RPMI7951 (cell line): Measurements from ENCODE around the gene NR5A2. TPM values are rescaled to one million over a fixed set of nuclear protein-coding genes. Genes with fewer than 3 reads are reported as not detected.

ENCODE experiments used
- DNase-seq: peaks from one replicate; pipeline ENCODE4 v3.0.0-alpha.2; 2012; ENCODE audit warnings: low read depth
- total RNA-seq: library from RNA; depleted of rRNA; stranded (reverse); fragments of >200 nt; shearing (Covaris generic); gene quantifications from 2 replicates; pipeline ENCODE4 v1.2.3, GENCODE V29; 2014

NR5A2 gene
- total RNA-seq, 1 experiment from 2014 or later: 0.12 TPM

DNA sequence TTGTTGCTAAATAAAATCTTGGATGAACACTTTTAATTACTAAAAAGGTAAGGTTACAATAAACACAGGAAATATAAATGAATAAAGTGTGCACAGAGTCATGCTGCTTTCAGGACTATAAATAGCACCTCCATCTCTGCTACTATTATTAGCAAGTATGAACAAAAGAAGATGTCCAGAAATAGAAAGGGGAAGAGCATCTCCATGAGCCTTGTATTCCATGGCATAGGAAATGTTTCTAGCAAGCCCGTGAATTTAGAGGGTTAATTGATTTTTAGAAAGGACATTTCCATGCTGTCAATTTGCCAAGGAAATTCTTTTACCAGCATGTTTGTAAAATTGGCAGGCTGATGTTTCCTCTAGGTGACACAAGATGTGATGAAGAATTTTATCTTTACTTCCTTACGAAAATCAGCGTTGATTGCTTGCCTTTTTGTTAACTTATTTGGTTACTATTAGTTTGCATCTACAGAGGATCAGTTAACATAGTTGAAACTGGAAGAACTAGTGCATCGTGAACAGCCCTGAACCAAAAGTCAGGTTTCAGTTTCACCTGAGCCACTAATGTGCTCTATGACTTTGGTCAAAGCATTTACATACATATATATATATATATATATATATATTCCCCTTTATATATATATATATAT is 45.3 kb downstream of the NR5A2 start:
- no peak for DNase-seq

DNA sequence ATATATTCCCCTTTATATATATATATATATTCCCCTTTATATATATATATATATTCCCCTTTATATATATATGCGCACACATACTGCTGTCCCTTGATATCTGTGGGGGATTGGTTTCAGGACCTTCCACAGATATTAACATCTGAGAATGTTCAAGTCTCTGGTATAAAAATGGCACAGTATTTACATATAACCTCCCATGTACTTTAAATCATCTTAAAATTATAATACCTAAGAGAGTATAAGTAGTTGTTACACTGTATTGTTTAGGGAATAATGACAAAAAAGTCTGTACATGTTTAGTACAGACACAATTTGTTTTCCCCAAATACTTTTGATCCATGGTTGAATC is 45.8 kb downstream of the NR5A2 start:
- DNase-seq: no peak

DNA sequence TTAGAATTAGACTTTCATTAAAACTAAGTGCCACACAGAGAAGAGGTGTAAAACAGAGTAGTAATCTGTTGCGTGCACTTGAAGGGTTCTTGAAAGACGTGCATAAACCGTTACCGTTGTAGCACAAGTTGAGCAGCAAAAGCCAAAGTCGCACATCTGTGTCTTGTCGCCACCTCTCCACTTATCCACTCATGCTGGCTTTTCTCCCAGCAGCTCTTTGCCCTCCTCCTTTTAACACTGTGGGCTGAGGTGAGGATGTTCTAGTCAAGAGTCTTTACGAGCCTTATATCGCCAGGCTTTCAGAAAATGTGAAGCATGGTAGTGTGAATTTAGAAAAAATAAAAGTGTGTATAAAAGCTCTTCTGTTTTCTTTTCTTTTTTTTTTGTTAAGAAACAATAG is 48.0 kb downstream of the NR5A2 start:
- no peak for DNase-seq

- DNase-seq: peak; percentile 85
These were observed 48.5 kb downstream of the NR5A2 start for GRCh38 chr1:200075938-200076546.

DNA sequence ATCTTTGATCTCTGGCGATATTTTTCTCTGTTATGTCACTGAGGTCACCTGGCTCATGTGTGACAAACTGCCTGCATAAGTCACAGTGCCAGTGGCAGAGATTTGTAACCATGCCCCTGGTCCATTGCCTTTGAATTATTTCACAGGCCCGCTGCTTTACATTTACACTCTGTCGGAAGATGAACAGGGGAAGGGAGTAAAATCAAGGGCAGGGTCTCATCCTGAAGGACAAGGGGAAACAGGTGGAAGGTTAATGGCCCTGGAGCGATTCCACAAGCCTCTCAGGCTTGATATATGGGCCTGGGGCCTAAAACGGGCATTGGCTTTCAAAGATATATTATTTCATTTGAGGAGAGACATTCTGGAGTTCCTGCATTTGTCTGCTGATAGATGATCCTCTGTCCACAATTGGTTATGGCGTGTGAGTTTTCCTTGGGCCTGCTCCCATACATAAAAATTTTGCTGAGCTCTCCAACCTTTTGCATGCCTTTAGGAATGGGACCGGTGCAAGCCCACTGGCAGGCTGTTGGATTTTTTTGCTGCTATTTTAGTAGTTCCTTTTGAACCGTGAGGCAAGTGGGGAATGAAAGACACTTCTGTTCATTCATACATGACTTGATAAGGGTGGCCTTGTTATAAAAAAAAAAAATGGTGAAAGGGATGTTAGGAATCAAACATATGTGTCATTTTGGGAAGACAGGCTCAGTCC is 51.9 kb downstream of the NR5A2 start:
- DNase-seq: peak; percentile 50

GRCh38 chr1:200081151-200081968 is 53.9 kb downstream of the NR5A2 start:
- DNase-seq: peak; percentile 28

DNA sequence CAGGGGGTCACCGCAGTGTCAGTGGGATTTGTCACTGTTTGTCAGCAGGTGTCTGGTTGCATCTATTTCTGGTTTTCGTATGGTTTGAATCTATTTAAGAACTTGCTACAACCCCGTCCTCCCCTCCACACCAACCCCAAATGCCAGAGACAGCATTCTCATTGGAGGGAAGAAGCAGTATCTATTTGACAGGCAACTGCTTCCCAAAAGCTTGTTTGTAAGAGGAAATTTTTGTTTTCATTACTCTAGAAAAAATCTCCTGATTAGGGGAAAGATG is 54.4 kb downstream of the NR5A2 start:
- DNase-seq: no peak

DNA sequence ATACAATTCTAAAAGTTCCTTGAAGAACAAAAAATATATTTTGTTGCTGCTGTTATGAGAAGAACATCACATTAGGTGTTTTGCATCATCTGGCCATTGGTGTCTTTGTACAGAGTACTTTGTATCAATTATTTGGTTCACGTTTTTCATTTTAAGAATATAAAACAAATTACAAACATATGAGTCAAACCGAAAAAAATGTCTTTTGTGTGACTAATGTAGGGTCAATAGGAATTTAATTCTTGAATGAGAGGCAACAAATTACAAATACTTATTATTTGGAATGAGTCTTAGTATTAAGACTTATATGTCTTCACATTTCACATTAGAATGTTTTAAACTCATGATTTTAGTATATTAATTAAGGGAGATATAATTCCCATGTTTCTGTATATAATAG is 54.8 kb downstream of the NR5A2 start:
- DNase-seq: no peak

GRCh38 chr1:200090252-200091159 is 63.0 kb downstream of the NR5A2 start:
- DNase-seq: no peak

GRCh38 chr1:200095057-200095577 is 67.6 kb downstream of the NR5A2 start:
- DNase-seq: no peak

DNA sequence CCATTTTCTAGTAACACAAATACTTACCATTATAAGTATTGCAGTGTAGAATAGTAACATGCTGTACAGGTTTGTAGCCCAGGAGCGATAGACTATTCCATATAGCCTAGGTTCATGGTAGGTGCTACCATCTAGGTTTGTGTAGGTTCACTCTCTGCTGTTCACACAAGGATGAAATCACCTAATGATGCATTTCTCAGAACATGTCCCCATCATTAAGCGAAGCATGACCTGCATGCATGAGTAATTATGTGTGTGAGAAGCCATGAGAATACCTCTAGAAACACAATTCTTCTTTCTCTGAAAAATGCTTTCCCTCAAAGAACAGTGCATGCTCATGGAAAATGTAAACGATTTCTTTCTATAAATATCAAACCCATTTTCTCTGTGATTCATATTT is 69.3 kb downstream of the NR5A2 start:
- DNase-seq: no peak

- no peak for DNase-seq
These were observed 71.5 kb downstream of the NR5A2 start for GRCh38 chr1:200099040-200099439.

- no peak for DNase-seq
These were observed 76.6 kb downstream of the NR5A2 start for GRCh38 chr1:200103966-200104583.

GRCh38 chr1:200107004-200107470 is 79.5 kb downstream of the NR5A2 start:
- peak; percentile 16 for DNase-seq

- DNase-seq: no peak
These were observed 81.1 kb downstream of the NR5A2 start for GRCh38 chr1:200108659-200109058.

DNA sequence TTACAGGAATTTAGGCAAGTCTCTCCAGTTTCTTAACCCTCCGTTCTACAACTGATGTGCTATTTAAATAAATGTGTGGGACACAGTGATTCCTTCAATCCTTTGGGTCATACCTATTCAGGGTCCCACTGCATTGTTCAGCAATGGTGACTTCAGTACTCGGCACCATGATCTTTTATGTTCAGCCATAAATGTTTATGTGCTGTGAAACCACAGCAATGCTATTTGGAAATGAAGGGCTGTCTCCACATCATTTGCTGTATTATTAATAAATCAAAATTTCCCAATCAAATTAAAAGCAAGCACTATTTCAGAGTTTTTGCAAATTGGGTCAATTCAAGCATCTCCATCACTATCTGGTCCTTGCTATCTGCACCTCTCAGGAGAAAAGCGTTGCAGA is 84.8 kb downstream of the NR5A2 start:
- no peak for DNase-seq

GRCh38 chr1:200115532-200115931 is 88.0 kb downstream of the NR5A2 start:
- DNase-seq: no peak

DNA sequence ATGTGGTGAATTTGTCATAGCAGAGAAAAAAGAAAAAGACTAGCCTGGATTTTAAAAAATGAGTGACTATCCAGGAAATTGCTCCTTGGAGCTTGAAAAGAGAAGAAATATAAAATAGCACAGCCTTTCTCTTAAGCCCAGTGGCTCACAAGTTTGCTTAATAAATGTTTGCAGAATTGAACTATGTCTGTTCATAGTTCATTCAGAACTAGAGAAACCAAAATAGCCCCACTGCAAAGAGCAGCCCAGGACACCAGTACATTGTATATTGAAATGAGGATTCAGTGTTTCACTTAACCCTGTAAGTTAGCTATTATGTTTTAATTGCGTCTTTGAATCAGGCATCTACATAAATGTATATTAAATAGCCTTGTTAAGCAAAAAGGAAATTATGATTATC is 88.8 kb downstream of the NR5A2 start:
- DNase-seq: no peak

GRCh38 chr1:200118779-200119505 is 91.4 kb downstream of the NR5A2 start:
- DNase-seq: no peak

DNA sequence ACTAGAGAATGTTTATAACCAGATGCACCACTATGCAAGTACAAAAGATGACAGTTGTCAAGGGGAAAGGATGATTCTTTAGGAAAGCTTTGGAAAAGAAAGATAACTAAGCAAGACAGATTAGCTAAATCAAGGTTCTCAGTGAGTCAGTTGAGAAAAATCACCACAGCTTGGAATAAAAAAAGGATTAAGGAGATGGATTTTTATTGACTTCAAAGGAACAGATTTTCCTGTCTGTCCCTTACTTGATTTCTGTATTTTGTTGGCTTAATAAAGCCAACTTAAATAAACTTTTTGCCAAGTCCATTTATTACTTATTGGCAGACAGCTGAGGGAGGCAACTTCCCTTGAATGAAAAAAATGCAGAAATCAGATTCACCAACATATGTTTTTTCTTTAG is 93.9 kb downstream of the NR5A2 start:
- no peak for DNase-seq
